Astrocyte (in vitro differentiated cells and primary cell): ENCODE results near the gene SLC6A20. TPM values are rescaled to one million over a fixed set of nuclear protein-coding genes. Genes with fewer than 3 reads are reported as not detected.

Experiments
- DNase-seq: peaks from one replicate; pipeline ENCODE4 v3.0.0-alpha.2; 2010; ENCODE audit warnings: low read depth
- FAIRE-seq: peaks from 2 replicates; lab custom pipeline; 2011; peaks lifted over from hg19 to GRCh38; lab: Jason Lieb, UNC
- H2AFZ ChIP-seq: 2 replicates; pipeline ENCODE4 v1.6.0; 2012; ENCODE audit warnings: low read depth, low read length, inconsistent platforms
- H3K27ac ChIP-seq: 2 replicates; pipeline ENCODE4 v1.5.1; 2011; ENCODE audit warnings: low read depth, low read length, inconsistent platforms
- H3K27me3 ChIP-seq: 2 replicates; pipeline ENCODE4 v1.6.0; 2011; ENCODE audit warnings: low read length, inconsistent platforms; ENCODE audit not compliant: insufficient read depth
- H3K36me3 ChIP-seq: 2 replicates; pipeline ENCODE4 v1.5.1; 2011; ENCODE audit warnings: low read length, inconsistent platforms; ENCODE audit not compliant: insufficient read depth
- H3K4me1 ChIP-seq: 2 replicates; pipeline ENCODE4 v1.5.1; 2011; ENCODE audit warnings: low read length, inconsistent platforms; ENCODE audit not compliant: insufficient read depth
- H3K4me2 ChIP-seq: 2 replicates; pipeline ENCODE4 v1.6.0; 2012; ENCODE audit warnings: low read length, inconsistent platforms
- H3K4me3 ChIP-seq: 2 replicates; pipeline ENCODE4 v1.5.1; 2011; ENCODE audit warnings: low read depth, mild to moderate bottlenecking, low read length, inconsistent platforms; ENCODE audit not compliant: insufficient read depth
- H3K79me2 ChIP-seq: 2 replicates; pipeline ENCODE4 v1.6.0; 2012; ENCODE audit warnings: mild to moderate bottlenecking, low read length, inconsistent platforms; ENCODE audit not compliant: insufficient read depth
- H3K9ac ChIP-seq: 2 replicates; pipeline ENCODE4 v1.6.0; 2012; ENCODE audit warnings: mild to moderate bottlenecking, low read length, inconsistent platforms
- H3K9me3 ChIP-seq: 2 replicates; pipeline ENCODE4 v1.5.1; 2012; ENCODE audit warnings: low read depth, mild to moderate bottlenecking, low read length, inconsistent platforms; ENCODE audit not compliant: insufficient read depth
- H4K20me1 ChIP-seq: 2 replicates; pipeline ENCODE4 v1.6.0; 2012; ENCODE audit warnings: low read length, inconsistent platforms; ENCODE audit not compliant: insufficient read depth
- H3K27ac Mint-ChIP-seq: one replicate; pipeline ENCODE4 v1.8.0; 2021; ENCODE audit warnings: mild to moderate bottlenecking, mixed read lengths; ENCODE audit not compliant: unreplicated experiment
- H3K27me3 Mint-ChIP-seq: one replicate; pipeline ENCODE4 v1.8.0; 2021; ENCODE audit warnings: low read depth, mixed read lengths; ENCODE audit not compliant: unreplicated experiment
- H3K36me3 Mint-ChIP-seq: one replicate; pipeline ENCODE4 v1.8.0; 2021; ENCODE audit warnings: low read depth, mixed read lengths; ENCODE audit not compliant: unreplicated experiment
- H3K4me1 Mint-ChIP-seq: one replicate; pipeline ENCODE4 v1.8.0; 2021; ENCODE audit warnings: low read depth, mixed read lengths; ENCODE audit not compliant: unreplicated experiment
- H3K4me3 Mint-ChIP-seq: one replicate; pipeline ENCODE4 v1.8.0; 2021; ENCODE audit warnings: mild to moderate bottlenecking, moderate library complexity, mixed read lengths; ENCODE audit not compliant: unreplicated experiment
- H3K9me3 Mint-ChIP-seq: one replicate; pipeline ENCODE4 v1.8.0; 2021; ENCODE audit warnings: mild to moderate bottlenecking, mixed read lengths; ENCODE audit not compliant: unreplicated experiment
- CTCF ChIP-seq: IDR thresholded peaks from 2 replicates; pipeline ENCODE4 v1.5.1; 2011; ENCODE audit warnings: low read depth, mild to moderate bottlenecking, inconsistent platforms, low read length, moderate library complexity; ENCODE audit not compliant: insufficient read depth
- EZH2 ChIP-seq: IDR thresholded peaks from 2 replicates; pipeline ENCODE4 v1.6.1; 2012; ENCODE audit warnings: mild to moderate bottlenecking, low read length, inconsistent platforms; ENCODE audit not compliant: insufficient read depth
- total RNA-seq: library from RNA; stranded (reverse); gene quantifications from 2 replicates; pipeline ENCODE4 v1.2.1, GENCODE V29; 2021

Gene SLC6A20
- total RNA-seq, 1 donor from 2014 or later = not detected

- no peak for FAIRE-seq
Measured at GRCh38 chr3:45705839-45706808, 90.2 kb downstream of the SLC6A20 start.

More at GRCh38 chr3:45705839-45706808, 90.2 kb downstream of the SLC6A20 start:
- Mint-ChIP-seq H3K36me3 (peaks cover 5% of the 10 kb centered on the region), H3K4me1 (peaks cover 6% of the 10 kb centered on the region), H3K4me3 (no peak overlapping the region), H3K27ac (no peak overlapping the region), H3K9me3 (no peaks in the 10 kb centered on the region), H3K27me3 (no peaks in the 10 kb centered on the region)
- H3K27ac ChIP-seq = no peak overlapping the region
- no peak overlapping the region for H3K4me2 ChIP-seq
- H3K9ac ChIP-seq = no peak overlapping the region
- no peak for DNase-seq
- no peaks in the 10 kb centered on the region for H3K9me3 ChIP-seq
- H2AFZ ChIP-seq = no peak overlapping the region
- peaks cover 33% of the 10 kb centered on the region for H3K79me2 ChIP-seq
- peaks cover 20% of the 10 kb centered on the region for H3K36me3 ChIP-seq
- no peaks in the 10 kb centered on the region for H3K27me3 ChIP-seq
- H3K4me1 ChIP-seq = no peaks in the 10 kb centered on the region
- TF ChIP-seq EZH2 (no peak), CTCF (no peak)
- H3K4me3 ChIP-seq = no peak overlapping the region
- peaks cover 38% of the 10 kb centered on the region for H4K20me1 ChIP-seq

Other genes with a start within 250 kb of the SLC6A20 start
- gene LIMD1, start 201.8 kb downstream of the SLC6A20 start, total RNA-seq = 27.2 and 28.4 TPM in 2 replicates
- 39.4 and 41.2 TPM in 2 replicates for gene SACM1L, start 107.1 kb downstream of the SLC6A20 start, total RNA-seq
- 20.6 and 25.9 TPM in 2 replicates for gene LZTFL1, start 45.6 kb upstream of the SLC6A20 start, total RNA-seq
- not detected in 2 replicates for gene CCR9, start 90.0 kb upstream of the SLC6A20 start, total RNA-seq
- not detected in 2 replicates for gene CXCR6, start 146.9 kb upstream of the SLC6A20 start, total RNA-seq
- 19.7 and 20.9 TPM in 2 replicates for gene FYCO1, start 199.3 kb upstream of the SLC6A20 start, total RNA-seq
- not detected in 2 replicates for gene XCR1, start 230.9 kb upstream of the SLC6A20 start, total RNA-seq